ENCODE data around the gene TYROBP.
"Not testable (repeated sequence)": the region's sequence is repeated elsewhere in the genome, so short reads cannot be mapped to it uniquely, and the experiment has no call there.

Gene TYROBP

GRCh38 chr19:35908010-35908441 is at the start of gene TYROBP:
Gene TYROBP (minus strand): TSS chr19:35908295. CDS start chr19:35908228, 67 bp downstream.
- Histone ChIP-seq H4K20me1 (ENCODE audit: insufficient read depth, low read length, poor library complexity, severe bottlenecking) (no peaks in the 10 kb centered on the region), H3K27me3 (ENCODE audit: insufficient read depth, low read length, poor library complexity, severe bottlenecking) (no peaks in the 10 kb centered on the region), H3F3A (ENCODE audit: low read depth) (no peaks in the 10 kb centered on the region), H3K79me2 (ENCODE audit: insufficient read depth, low read length) (peaks cover 1% of the 10 kb centered on the region; the same call in 1 of the 2 replicates), H3K9me2 (replicated peaks; ENCODE audit: low read depth, low read length) (no peaks in the 10 kb centered on the region), H3K9ac (ENCODE audit: low read depth, low read length, poor library complexity, severe bottlenecking) (no peak within 1 kb of the TSS), H3K4me3 (ENCODE audit: low read length, poor library complexity, severe bottlenecking) (no peak within 1 kb of the TSS), H3K4me1 (ENCODE audit: insufficient read depth, low read length, poor library complexity, severe bottlenecking) (peaks cover 21% of the 10 kb centered on the region), H2AFZ (ENCODE audit: low read length) (no peak within 1 kb of the TSS), H3K4me2 (ENCODE audit: low read depth, low read length, poor library complexity, severe bottlenecking) (no peak within 1 kb of the TSS), H3K9me3 (ENCODE audit: insufficient read depth, low read depth, low read length) (no peaks in the 10 kb centered on the region), H3K36me3 (ENCODE audit: insufficient read depth, low read length) (no peaks in the 10 kb centered on the region)
- TF ChIP-seq CTCF (conservative IDR thresholded peaks at IDR 0.05; ENCODE audit: low read length) (no peak), EZH2phosphoT487 (IDR thresholded peaks at IDR 0.05; ENCODE audit: borderline replicate concordance) (no peak)

GRCh38 chr19:35957411-35957810 is 49.3 kb upstream of the TYROBP start:
- H3K9me2 ChIP-seq (replicated peaks; ENCODE audit: low read depth, low read length); H3K27me3 ChIP-seq (ENCODE audit: insufficient read depth, low read length, poor library complexity, severe bottlenecking); H4K20me1 ChIP-seq (ENCODE audit: insufficient read depth, low read length, poor library complexity, severe bottlenecking); H3K79me2 ChIP-seq (ENCODE audit: insufficient read depth, low read length); H3K4me2 ChIP-seq (ENCODE audit: low read depth, low read length, poor library complexity, severe bottlenecking); H3F3A ChIP-seq (ENCODE audit: low read depth); H3K36me3 ChIP-seq (ENCODE audit: insufficient read depth, low read length); H3K4me3 ChIP-seq (ENCODE audit: low read length, poor library complexity, severe bottlenecking); H3K9me3 ChIP-seq (ENCODE audit: insufficient read depth, low read depth, low read length); H3K9ac ChIP-seq (ENCODE audit: low read depth, low read length, poor library complexity, severe bottlenecking); H2AFZ ChIP-seq (ENCODE audit: low read length): not testable (repeated sequence)
- peaks cover 16% of the 10 kb centered on the region for H3K4me1 ChIP-seq (ENCODE audit: insufficient read depth, low read length, poor library complexity, severe bottlenecking)

GRCh38 chr19:35955881-35956634 is 48.0 kb upstream of the TYROBP start:
- no peak overlapping the region for H3K9ac ChIP-seq (ENCODE audit: low read depth, low read length, poor library complexity, severe bottlenecking)

More at GRCh38 chr19:35955881-35956634, 48.0 kb upstream of the TYROBP start:
- Histone ChIP-seq H3K9me2 (replicated peaks; ENCODE audit: low read depth, low read length) (no peaks in the 10 kb centered on the region), H3K79me2 (ENCODE audit: insufficient read depth, low read length) (no peaks in the 10 kb centered on the region), H3F3A (ENCODE audit: low read depth) (peaks cover 7% of the 10 kb centered on the region; the same call in 1 of the 2 replicates), H4K20me1 (ENCODE audit: insufficient read depth, low read length, poor library complexity, severe bottlenecking) (no peaks in the 10 kb centered on the region), H3K9me3 (ENCODE audit: insufficient read depth, low read depth, low read length) (no peaks in the 10 kb centered on the region), H3K4me1 (ENCODE audit: insufficient read depth, low read length, poor library complexity, severe bottlenecking) (peaks cover 21% of the 10 kb centered on the region), H3K36me3 (ENCODE audit: insufficient read depth, low read length) (no peaks in the 10 kb centered on the region), H3K4me2 (ENCODE audit: low read depth, low read length, poor library complexity, severe bottlenecking) (no peak overlapping the region), H3K27me3 (ENCODE audit: insufficient read depth, low read length, poor library complexity, severe bottlenecking) (no peaks in the 10 kb centered on the region), H3K4me3 (ENCODE audit: low read length, poor library complexity, severe bottlenecking) (no peak overlapping the region), H2AFZ (ENCODE audit: low read length) (no peak overlapping the region)
- TF ChIP-seq EZH2phosphoT487 (IDR thresholded peaks at IDR 0.05; ENCODE audit: borderline replicate concordance) (no peak), CTCF (conservative IDR thresholded peaks at IDR 0.05; ENCODE audit: low read length) (no peak)

Measured in Loucy (cell line).